HepG2 (cell line): Measurements from ENCODE around the gene SMARCA4. TPM values are rescaled to one million over a fixed set of nuclear protein-coding genes. Genes with fewer than 3 reads are reported as not detected.

ENCODE experiments used
- ARNT2 ChIP-seq: sonication (generic); formaldehyde crosslinking; IDR thresholded peaks from 2 replicates; pipeline ENCODE4 v1.8.0; 2022; ENCODE audit warnings: mild to moderate bottlenecking, low read depth, missing genetic modification reagents, moderate library complexity
- CREM ChIP-seq, 2 experiments: sonication (generic) in 1 of 2; formaldehyde crosslinking in 1 of 2; IDR thresholded peaks; 2 replicates each; pipeline versions ENCODE4 v1.4.0 to v1.6.1; 2016 to 2020; ENCODE audit warnings: antibody characterized with exemption in 1 of 2, mild to moderate bottlenecking in 1 of 2, missing genetic modification reagents in 1 of 2
- ISX ChIP-seq: sonication (generic); formaldehyde crosslinking; conservative IDR thresholded peaks from 2 replicates; pipeline ENCODE4 v1.5.0; 2020; ENCODE audit warnings: missing genetic modification reagents
- TBX2 ChIP-seq: sonication (generic); formaldehyde crosslinking; IDR thresholded peaks from 2 replicates; pipeline ENCODE4 v1.5.0; 2020; ENCODE audit warnings: missing genetic modification reagents, mild to moderate bottlenecking, borderline replicate concordance
- YEATS4 ChIP-seq: sonication (generic); formaldehyde crosslinking; IDR thresholded peaks from 2 replicates; pipeline ENCODE4 v1.4.0; 2020; ENCODE audit warnings: missing genetic modification reagents, borderline replicate concordance
- ZBTB3 ChIP-seq: sonication (generic); formaldehyde crosslinking; IDR thresholded peaks from 2 replicates; pipeline ENCODE4 v1.4.0; 2020; ENCODE audit warnings: low read depth, mild to moderate bottlenecking, moderate library complexity, missing genetic modification reagents, borderline replicate concordance
- ZNF510 ChIP-seq: sonication (generic); formaldehyde crosslinking; IDR thresholded peaks from 2 replicates; pipeline ENCODE4 v1.4.0; 2020; ENCODE audit warnings: low read depth, mild to moderate bottlenecking, missing genetic modification reagents
- ZNF605 ChIP-seq: sonication (generic); formaldehyde crosslinking; IDR thresholded peaks from 2 replicates; pipeline ENCODE4 v1.8.0; 2022; ENCODE audit warnings: mild to moderate bottlenecking, missing genetic modification reagents
- ZNF709 ChIP-seq: sonication (generic); formaldehyde crosslinking; IDR thresholded peaks from 2 replicates; pipeline ENCODE4 v1.5.0; 2020; ENCODE audit warnings: mild to moderate bottlenecking, missing genetic modification reagents
- polyA plus RNA-seq, 8 experiments: library from polyadenylated mRNA; depleted of rRNA in 3 of 8; stranded (reverse) in 7 of 8; unstranded in 1 of 8; fragments of >200 nt; fragmentation: Illumina TruSeq in 4 of 8; extraction: Trizol in 4 of 8; gene quantifications; 2 replicates each; pipeline versions ENCODE4 v1.2.1 to v1.2.3, GENCODE V29; 2011 to 2016; ENCODE audit warnings: low read depth in 4 of 8, missing spikeins in 1 of 8, mixed read lengths in 1 of 8; ENCODE audit not compliant: insufficient read depth in 1 of 8
- total RNA-seq, 5 experiments: library from RNA; depleted of rRNA; stranded (reverse); fragments of >200 nt; fragmentation: Illumina TruSeq; extraction: Trizol; gene quantifications; 2 replicates each; pipeline ENCODE4 v1.2.3, GENCODE V29; 2016; ENCODE audit warnings: low read depth in 1 of 5
- TF ChIP-seq, protein P1 (sequence below): sonication (generic); formaldehyde crosslinking; IDR thresholded peaks from 2 replicates; pipeline ENCODE4 v1.5.1; 2020; ENCODE audit warnings: mild to moderate bottlenecking, missing genetic modification reagents, moderate library complexity
- TF ChIP-seq, protein P2 (sequence below): sonication (generic); formaldehyde crosslinking; IDR thresholded peaks from 2 replicates; pipeline ENCODE4 v1.4.0; 2020; ENCODE audit warnings: mild to moderate bottlenecking, missing genetic modification reagents
- TF ChIP-seq, protein P3 (sequence below): sonication (generic); formaldehyde crosslinking; IDR thresholded peaks from 2 replicates; pipeline ENCODE4 v1.4.0; 2020; ENCODE audit warnings: mild to moderate bottlenecking, low read depth, missing genetic modification reagents
- TF ChIP-seq, protein P4 (sequence below): sonication (generic); formaldehyde crosslinking; IDR thresholded peaks from 2 replicates; pipeline ENCODE4 v1.5.1; 2020; ENCODE audit warnings: mild to moderate bottlenecking, moderate library complexity, missing genetic modification reagents
- TF ChIP-seq, protein P5 (sequence below): sonication (generic); formaldehyde crosslinking; IDR thresholded peaks from 2 replicates; pipeline ENCODE4 v1.4.0; 2020; ENCODE audit warnings: missing genetic modification reagents, mild to moderate bottlenecking, borderline replicate concordance

Gene SMARCA4
- total and polyA plus RNA-seq, 2 of the 13 experiments (the other 11 are each of a cell fraction or from before 2014, with no cell fraction given) = 25.4 to 45.9 TPM

DNA sequence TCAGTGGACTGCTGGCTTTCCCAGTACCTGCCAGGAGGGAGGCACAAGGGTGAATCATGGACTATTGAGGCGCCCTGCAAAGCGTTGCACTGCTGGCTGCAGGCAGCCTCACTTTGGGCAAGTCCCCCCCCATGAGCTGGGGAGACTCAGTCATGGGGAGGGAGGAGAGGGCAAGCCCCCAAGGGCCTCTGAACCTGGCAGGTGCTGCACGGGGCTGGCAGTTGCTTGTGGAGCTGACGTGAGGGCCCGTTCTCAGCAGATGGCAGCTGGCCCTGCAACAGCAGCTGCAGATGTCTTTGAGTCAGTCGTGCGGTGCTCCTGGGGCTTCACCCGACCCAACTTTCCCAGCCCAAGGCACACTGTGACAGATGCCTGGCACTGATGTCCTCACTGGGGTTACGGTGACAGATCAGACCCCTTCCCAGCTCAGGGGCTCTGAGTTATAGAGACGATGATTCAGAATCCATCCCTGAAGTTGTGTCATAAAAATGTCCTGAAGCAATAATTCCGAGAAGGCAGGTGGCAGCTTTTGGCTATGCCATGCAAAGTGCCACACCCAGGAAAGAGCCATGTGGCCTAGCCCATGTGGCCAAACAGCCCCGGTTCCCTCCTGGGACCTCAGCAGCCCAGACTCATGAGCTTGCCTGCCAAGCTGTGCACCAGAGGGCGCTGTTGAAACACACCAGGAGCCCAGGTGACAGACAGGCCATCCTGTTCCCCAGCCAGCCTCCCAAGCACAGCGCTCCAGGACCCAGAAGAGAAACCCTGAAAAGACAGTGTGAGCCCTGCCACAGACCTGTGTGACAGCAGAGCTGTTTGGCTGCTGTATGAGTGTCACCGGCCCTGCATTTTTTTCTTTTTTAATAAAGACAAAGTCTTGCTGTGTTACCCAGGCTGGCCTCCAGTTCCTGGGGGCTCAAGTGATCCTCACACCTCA is 74.9 kb downstream of the SMARCA4 start (continued):
- TF ChIP-seq ZNF510 (no peak), ISX (no peak), CREM (IDR thresholded peaks at IDR 0.05) (no peak), CREM (CRISPR knock-in tag; IDR thresholded peaks at IDR 0.05) (no peak), YEATS4 (CRISPR knock-in tag) (no peak), ARNT2 (peak; percentile 49; the same call in 1 of the 2 replicates), TBX2 (CRISPR knock-in tag) (no peak; the same call in 1 of the 2 replicates), ZNF709 (CRISPR knock-in tag) (no peak), ZNF605 (CRISPR knock-in tag) (no peak), ZBTB3 (CRISPR knock-in tag) (no peak)
- TF ChIP-seq, protein P1, sequence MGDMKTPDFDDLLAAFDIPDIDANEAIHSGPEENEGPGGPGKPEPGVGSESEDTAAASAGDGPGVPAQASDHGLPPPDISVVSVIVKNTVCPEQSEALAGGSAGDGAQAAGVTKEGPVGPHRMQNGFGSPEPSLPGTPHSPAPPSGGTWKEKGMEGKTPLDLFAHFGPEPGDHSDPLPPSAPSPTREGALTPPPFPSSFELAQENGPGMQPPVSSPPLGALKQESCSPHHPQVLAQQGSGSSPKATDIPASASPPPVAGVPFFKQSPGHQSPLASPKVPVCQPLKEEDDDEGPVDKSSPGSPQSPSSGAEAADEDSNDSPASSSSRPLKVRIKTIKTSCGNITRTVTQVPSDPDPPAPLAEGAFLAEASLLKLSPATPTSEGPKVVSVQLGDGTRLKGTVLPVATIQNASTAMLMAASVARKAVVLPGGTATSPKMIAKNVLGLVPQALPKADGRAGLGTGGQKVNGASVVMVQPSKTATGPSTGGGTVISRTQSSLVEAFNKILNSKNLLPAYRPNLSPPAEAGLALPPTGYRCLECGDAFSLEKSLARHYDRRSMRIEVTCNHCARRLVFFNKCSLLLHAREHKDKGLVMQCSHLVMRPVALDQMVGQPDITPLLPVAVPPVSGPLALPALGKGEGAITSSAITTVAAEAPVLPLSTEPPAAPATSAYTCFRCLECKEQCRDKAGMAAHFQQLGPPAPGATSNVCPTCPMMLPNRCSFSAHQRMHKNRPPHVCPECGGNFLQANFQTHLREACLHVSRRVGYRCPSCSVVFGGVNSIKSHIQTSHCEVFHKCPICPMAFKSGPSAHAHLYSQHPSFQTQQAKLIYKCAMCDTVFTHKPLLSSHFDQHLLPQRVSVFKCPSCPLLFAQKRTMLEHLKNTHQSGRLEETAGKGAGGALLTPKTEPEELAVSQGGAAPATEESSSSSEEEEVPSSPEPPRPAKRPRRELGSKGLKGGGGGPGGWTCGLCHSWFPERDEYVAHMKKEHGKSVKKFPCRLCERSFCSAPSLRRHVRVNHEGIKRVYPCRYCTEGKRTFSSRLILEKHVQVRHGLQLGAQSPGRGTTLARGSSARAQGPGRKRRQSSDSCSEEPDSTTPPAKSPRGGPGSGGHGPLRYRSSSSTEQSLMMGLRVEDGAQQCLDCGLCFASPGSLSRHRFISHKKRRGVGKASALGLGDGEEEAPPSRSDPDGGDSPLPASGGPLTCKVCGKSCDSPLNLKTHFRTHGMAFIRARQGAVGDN = peak; percentile 58
- TF ChIP-seq, protein P2, sequence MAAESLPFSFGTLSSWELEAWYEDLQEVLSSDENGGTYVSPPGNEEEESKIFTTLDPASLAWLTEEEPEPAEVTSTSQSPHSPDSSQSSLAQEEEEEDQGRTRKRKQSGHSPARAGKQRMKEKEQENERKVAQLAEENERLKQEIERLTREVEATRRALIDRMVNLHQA = no peak
- TF ChIP-seq, protein P3, sequence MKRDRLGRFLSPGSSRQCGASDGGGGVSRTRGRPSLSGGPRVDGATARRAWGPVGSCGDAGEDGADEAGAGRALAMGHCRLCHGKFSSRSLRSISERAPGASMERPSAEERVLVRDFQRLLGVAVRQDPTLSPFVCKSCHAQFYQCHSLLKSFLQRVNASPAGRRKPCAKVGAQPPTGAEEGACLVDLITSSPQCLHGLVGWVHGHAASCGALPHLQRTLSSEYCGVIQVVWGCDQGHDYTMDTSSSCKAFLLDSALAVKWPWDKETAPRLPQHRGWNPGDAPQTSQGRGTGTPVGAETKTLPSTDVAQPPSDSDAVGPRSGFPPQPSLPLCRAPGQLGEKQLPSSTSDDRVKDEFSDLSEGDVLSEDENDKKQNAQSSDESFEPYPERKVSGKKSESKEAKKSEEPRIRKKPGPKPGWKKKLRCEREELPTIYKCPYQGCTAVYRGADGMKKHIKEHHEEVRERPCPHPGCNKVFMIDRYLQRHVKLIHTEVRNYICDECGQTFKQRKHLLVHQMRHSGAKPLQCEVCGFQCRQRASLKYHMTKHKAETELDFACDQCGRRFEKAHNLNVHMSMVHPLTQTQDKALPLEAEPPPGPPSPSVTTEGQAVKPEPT (CRISPR knock-in tag) = no peak
- TF ChIP-seq, protein P4, sequence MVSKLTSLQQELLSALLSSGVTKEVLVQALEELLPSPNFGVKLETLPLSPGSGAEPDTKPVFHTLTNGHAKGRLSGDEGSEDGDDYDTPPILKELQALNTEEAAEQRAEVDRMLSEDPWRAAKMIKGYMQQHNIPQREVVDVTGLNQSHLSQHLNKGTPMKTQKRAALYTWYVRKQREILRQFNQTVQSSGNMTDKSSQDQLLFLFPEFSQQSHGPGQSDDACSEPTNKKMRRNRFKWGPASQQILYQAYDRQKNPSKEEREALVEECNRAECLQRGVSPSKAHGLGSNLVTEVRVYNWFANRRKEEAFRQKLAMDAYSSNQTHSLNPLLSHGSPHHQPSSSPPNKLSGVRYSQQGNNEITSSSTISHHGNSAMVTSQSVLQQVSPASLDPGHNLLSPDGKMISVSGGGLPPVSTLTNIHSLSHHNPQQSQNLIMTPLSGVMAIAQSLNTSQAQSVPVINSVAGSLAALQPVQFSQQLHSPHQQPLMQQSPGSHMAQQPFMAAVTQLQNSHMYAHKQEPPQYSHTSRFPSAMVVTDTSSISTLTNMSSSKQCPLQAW (CRISPR knock-in tag) = no peak
- TF ChIP-seq, protein P5, sequence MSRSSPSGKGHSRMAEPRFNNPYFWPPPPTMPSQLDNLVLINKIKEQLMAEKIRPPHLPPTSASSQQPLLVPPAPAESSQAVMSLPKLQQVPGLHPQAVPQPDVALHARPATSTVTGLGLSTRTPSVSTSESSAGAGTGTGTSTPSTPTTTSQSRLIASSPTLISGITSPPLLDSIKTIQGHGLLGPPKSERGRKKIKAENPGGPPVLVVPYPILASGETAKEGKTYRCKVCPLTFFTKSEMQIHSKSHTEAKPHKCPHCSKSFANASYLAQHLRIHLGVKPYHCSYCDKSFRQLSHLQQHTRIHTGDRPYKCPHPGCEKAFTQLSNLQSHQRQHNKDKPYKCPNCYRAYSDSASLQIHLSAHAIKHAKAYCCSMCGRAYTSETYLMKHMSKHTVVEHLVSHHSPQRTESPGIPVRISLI (CRISPR knock-in tag) = peak; percentile 20; the same call in 1 of the 2 replicates
